Epithelial cell of esophagus (primary cell): ENCODE results near the gene UNC13C.

Experiments used
- DNase-seq: peaks from one replicate; pipeline ENCODE4 v3.0.0; 2010; ENCODE audit warnings: low read depth
- H3K4me3 ChIP-seq: 2 replicates; pipeline ENCODE4 v1.5.1; 2011; ENCODE audit warnings: mild to moderate bottlenecking, low read length, control low read depth
- TF ChIP-seq, protein P1 (sequence below): IDR thresholded peaks from 2 replicates; pipeline ENCODE4 v1.5.1; 2011; ENCODE audit warnings: low read depth, mild to moderate bottlenecking, low read length, control low read depth, inconsistent platforms; ENCODE audit not compliant: insufficient read depth; ENCODE audit errors: missing control alignments

The UNC13C gene

GRCh38 chr15:54599386-54599785 is 621.1 kb downstream of the UNC13C start:
- TF ChIP-seq, protein P1, sequence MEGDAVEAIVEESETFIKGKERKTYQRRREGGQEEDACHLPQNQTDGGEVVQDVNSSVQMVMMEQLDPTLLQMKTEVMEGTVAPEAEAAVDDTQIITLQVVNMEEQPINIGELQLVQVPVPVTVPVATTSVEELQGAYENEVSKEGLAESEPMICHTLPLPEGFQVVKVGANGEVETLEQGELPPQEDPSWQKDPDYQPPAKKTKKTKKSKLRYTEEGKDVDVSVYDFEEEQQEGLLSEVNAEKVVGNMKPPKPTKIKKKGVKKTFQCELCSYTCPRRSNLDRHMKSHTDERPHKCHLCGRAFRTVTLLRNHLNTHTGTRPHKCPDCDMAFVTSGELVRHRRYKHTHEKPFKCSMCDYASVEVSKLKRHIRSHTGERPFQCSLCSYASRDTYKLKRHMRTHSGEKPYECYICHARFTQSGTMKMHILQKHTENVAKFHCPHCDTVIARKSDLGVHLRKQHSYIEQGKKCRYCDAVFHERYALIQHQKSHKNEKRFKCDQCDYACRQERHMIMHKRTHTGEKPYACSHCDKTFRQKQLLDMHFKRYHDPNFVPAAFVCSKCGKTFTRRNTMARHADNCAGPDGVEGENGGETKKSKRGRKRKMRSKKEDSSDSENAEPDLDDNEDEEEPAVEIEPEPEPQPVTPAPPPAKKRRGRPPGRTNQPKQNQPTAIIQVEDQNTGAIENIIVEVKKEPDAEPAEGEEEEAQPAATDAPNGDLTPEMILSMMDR = no peak
- no peak for DNase-seq
- no peak overlapping the region for H3K4me3 ChIP-seq

DNA sequence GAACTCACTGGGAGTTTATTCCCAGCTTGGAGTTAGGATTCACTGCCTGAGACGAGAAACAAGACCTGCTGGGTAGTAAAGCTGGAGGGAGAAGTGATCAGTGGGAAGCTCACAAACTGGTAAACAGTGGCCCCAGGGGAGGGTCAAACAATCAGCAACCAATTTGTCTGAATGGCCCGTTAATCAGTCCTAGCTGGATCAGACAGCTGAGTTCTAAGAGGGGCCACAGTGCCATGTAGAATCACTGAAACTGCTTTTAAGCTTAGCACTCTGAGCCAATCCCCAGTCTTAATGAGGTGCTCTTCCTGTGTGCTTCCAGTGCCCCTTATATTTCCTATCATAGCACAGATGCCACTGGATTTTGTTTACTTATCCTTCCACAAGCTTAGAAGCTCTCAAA is 626.8 kb downstream of the UNC13C start:
- TF ChIP-seq, protein P1 = no peak
- no peak overlapping the region for H3K4me3 ChIP-seq
- DNase-seq = no peak

- TF ChIP-seq, protein P1 = no peak
- DNase-seq = peak; percentile 39
- H3K4me3 ChIP-seq = no peak overlapping the region
These were observed 627.3 kb downstream of the UNC13C start for GRCh38 chr15:54605556-54605955.

GRCh38 chr15:54608876-54609835 is 630.9 kb downstream of the UNC13C start:
- DNase-seq = no peak
- TF ChIP-seq, protein P1 = no peak
- no peak overlapping the region for H3K4me3 ChIP-seq

DNA sequence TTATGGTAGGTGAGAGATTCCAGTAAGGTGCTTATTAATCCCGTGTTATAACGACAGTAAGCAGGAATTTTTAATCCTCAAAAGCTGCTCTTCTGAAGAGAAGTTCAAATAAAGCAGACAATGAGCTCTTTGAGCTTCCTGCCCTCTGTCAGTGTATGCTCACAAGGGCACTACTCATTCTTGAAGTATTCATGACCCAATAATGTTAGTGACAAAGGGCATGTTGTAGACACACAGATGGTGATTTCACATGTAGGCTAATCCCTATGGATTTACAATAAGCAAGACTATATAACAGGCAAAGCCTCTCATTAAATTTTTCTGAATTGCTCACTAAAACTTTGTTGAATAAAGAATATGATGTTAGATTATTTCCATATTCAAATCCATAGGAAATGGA is 639.9 kb downstream of the UNC13C start:
- TF ChIP-seq, protein P1 = no peak
- DNase-seq = no peak

DNA sequence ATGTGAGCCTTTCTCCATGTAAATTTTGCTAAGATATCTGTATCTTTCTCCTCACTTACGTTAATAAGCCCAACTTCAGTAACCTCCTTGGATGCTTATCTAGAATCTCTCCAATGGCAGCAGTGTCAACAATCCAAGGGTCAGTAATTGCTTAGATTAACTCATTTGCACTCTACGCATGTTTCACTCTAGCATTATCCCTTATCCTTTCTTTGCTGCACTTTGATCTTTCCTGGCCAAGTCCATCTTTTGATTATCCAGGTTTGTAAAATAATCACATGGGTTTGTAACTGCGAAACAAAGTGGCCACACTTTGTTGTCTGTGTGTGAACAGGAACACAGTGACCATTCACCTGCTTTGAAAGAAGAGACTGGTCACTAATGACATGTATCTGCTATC is 640.9 kb downstream of the UNC13C start:
- TF ChIP-seq, protein P1 = no peak
- H3K4me3 ChIP-seq = no peak overlapping the region
- no peak for DNase-seq

More for the DNA sequence above, 639.9 kb downstream of the UNC13C start:
- no peak overlapping the region for H3K4me3 ChIP-seq

- TF ChIP-seq, protein P1 = no peak
- no peak overlapping the region for H3K4me3 ChIP-seq
- DNase-seq = no peak
These were observed 642.7 kb downstream of the UNC13C start for GRCh38 chr15:54620916-54621315.
